DMS153 treated with DMSO at 0.1 percent for 48 hours (cell line): ENCODE data around the gene BMP7.

Source experiments
- DNase-seq: peaks from one replicate; lab custom pipeline; 2025; ENCODE audit not compliant: unreplicated experiment; lab: John Stamatoyannopoulos, UW

BMP7 gene

GRCh38 chr20:57155415-57155814 is 111.0 kb downstream of the BMP7 start:
- no peak for DNase-seq

GRCh38 chr20:57153238-57153905 is 113.1 kb downstream of the BMP7 start:
- no peak for DNase-seq

- no peak for DNase-seq
Observed at GRCh38 chr20:57152557-57152956, 113.9 kb downstream of the BMP7 start.

GRCh38 chr20:57150559-57150958 is 115.9 kb downstream of the BMP7 start:
- DNase-seq, result no peak

- no peak for DNase-seq
Observed at GRCh38 chr20:57148263-57148662, 118.2 kb downstream of the BMP7 start.

- DNase-seq, result no peak
Observed at GRCh38 chr20:57147185-57147584, 119.3 kb downstream of the BMP7 start.

GRCh38 chr20:57146155-57146554 is 120.3 kb downstream of the BMP7 start:
- DNase-seq, result no peak

GRCh38 chr20:57145089-57145631 is 121.3 kb downstream of the BMP7 start:
- no peak for DNase-seq

- DNase-seq, result no peak
Observed at GRCh38 chr20:57143173-57143572, 123.3 kb downstream of the BMP7 start.

- DNase-seq, result no peak
Observed at GRCh38 chr20:57142667-57143066, 123.8 kb downstream of the BMP7 start.

- no peak for DNase-seq
Observed at GRCh38 chr20:57141492-57141891, 124.9 kb downstream of the BMP7 start.

GRCh38 chr20:57140416-57140965 is 126.0 kb downstream of the BMP7 start:
- no peak for DNase-seq

- no peak for DNase-seq
Observed at GRCh38 chr20:57139342-57140093, 126.9 kb downstream of the BMP7 start.

- no peak for DNase-seq
Observed at GRCh38 chr20:57138198-57138995, 128.0 kb downstream of the BMP7 start.

GRCh38 chr20:57137676-57138075 is 128.8 kb downstream of the BMP7 start:
- DNase-seq, result no peak

GRCh38 chr20:57136734-57137133 is 129.7 kb downstream of the BMP7 start:
- no peak for DNase-seq

GRCh38 chr20:57135875-57136274 is 130.6 kb downstream of the BMP7 start:
- DNase-seq, result no peak

GRCh38 chr20:57134804-57135203 is 131.6 kb downstream of the BMP7 start:
- no peak for DNase-seq

GRCh38 chr20:57133926-57134650 is 132.4 kb downstream of the BMP7 start:
- no peak for DNase-seq

GRCh38 chr20:57131601-57132391 is 134.6 kb downstream of the BMP7 start:
- DNase-seq, result no peak
